Chondrocyte (in vitro differentiated cells): ENCODE results near the gene RNF40. TPM values are rescaled to one million over a fixed set of nuclear protein-coding genes. Genes with fewer than 3 reads are reported as not detected.
A peak's percentile ranks its signal among the peaks of the same experiment; 100 is the strongest.

ENCODE experiments used
- DNase-seq: peaks from one replicate; pipeline ENCODE4 v3.0.0; 2021; ENCODE audit warnings: mixed read lengths, low spot score
- H3K27ac Mint-ChIP-seq: one replicate; pipeline ENCODE4 v1.8.0; 2021; ENCODE audit warnings: mild to moderate bottlenecking, moderate library complexity, mixed read lengths; ENCODE audit not compliant: unreplicated experiment
- H3K27me3 Mint-ChIP-seq: 2 replicates; pipeline ENCODE4 v1.8.0; 2021; ENCODE audit warnings: low read depth, mixed read lengths
- H3K36me3 Mint-ChIP-seq: 2 replicates; pipeline ENCODE4 v1.8.0; 2021; ENCODE audit warnings: low read depth, mixed read lengths
- H3K4me1 Mint-ChIP-seq: 2 replicates; pipeline ENCODE4 v1.8.0; 2021; ENCODE audit warnings: low read depth, mild to moderate bottlenecking, mixed read lengths
- H3K4me3 Mint-ChIP-seq: one replicate; pipeline ENCODE4 v1.8.0; 2021; ENCODE audit warnings: mild to moderate bottlenecking, moderate library complexity, mixed read lengths; ENCODE audit not compliant: unreplicated experiment
- H3K9me3 Mint-ChIP-seq: 2 replicates; pipeline ENCODE4 v1.8.0; 2021; ENCODE audit warnings: low read depth, mixed read lengths
- CTCF ChIP-seq: fragments of 200-600 bp; sonication (generic); IDR thresholded peaks from 2 replicates; pipeline ENCODE4 v1.5.0; 2021; ENCODE audit warnings: antibody characterized with exemption, mild to moderate bottlenecking, moderate library complexity
- total RNA-seq: library from RNA; stranded (reverse); gene quantifications from 3 replicates; pipeline ENCODE4 v1.2.1, GENCODE V29; 2021

The RNF40 gene
- total RNA-seq, 1 donor from 2014 or later, result 71.1 TPM

- Mint-ChIP-seq H3K4me1 (peaks cover 4% of the 10 kb centered on the region), H3K36me3 (peaks cover 38% of the 10 kb centered on the region), H3K9me3 (no peaks in the 10 kb centered on the region), H3K4me3 (no peak overlapping the region), H3K27me3 (no peaks in the 10 kb centered on the region), H3K27ac (no peak overlapping the region)
- no peak for TF ChIP-seq CTCF
- DNase-seq, result peak; percentile 76
Observed at GRCh38 chr16:30769379-30770089, 7.4 kb downstream of the RNF40 start.

GRCh38 chr16:30771726-30772125 is 9.6 kb downstream of the RNF40 start:
- no peak for DNase-seq
- Mint-ChIP-seq H3K4me1 (peaks cover 20% of the 10 kb centered on the region), H3K4me3 (no peak overlapping the region), H3K27ac (peak overlapping the region; percentile 36), H3K36me3 (peaks cover 31% of the 10 kb centered on the region), H3K27me3 (no peaks in the 10 kb centered on the region), H3K9me3 (no peaks in the 10 kb centered on the region)
- no peak for TF ChIP-seq CTCF

- Mint-ChIP-seq H3K27me3 (no peaks in the 10 kb centered on the region), H3K4me3 (no peak overlapping the region), H3K9me3 (no peaks in the 10 kb centered on the region), H3K4me1 (peaks cover 35% of the 10 kb centered on the region), H3K36me3 (peaks cover 20% of the 10 kb centered on the region), H3K27ac (no peak overlapping the region)
- DNase-seq, result no peak
- TF ChIP-seq CTCF, result no peak
Observed at GRCh38 chr16:30773826-30774225, 11.7 kb downstream of the RNF40 start.

- TF ChIP-seq CTCF, result no peak
- Mint-ChIP-seq H3K27me3 (no peaks in the 10 kb centered on the region), H3K4me1 (peaks cover 37% of the 10 kb centered on the region), H3K9me3 (no peaks in the 10 kb centered on the region), H3K36me3 (peaks cover 16% of the 10 kb centered on the region), H3K27ac (peak overlapping the region; percentile 96), H3K4me3 (peak overlapping the region; percentile 91)
- DNase-seq, result no peak
Observed at GRCh38 chr16:30774367-30775130, 12.4 kb downstream of the RNF40 start.

- Mint-ChIP-seq H3K9me3 (no peaks in the 10 kb centered on the region), H3K4me1 (peaks cover 37% of the 10 kb centered on the region), H3K27me3 (no peaks in the 10 kb centered on the region), H3K36me3 (peaks cover 14% of the 10 kb centered on the region), H3K4me3 (peak overlapping the region; percentile 91), H3K27ac (peak overlapping the region; percentile 96)
- no peak for TF ChIP-seq CTCF
- no peak for DNase-seq
Observed at GRCh38 chr16:30775131-30775391, 12.9 kb downstream of the RNF40 start.
